Lower leg skin (tissue), 3 donors: ENCODE data around the gene RHOH.

Experiments used
- POLR2A ChIP-seq, 2 donors: fragments of 450-650 bp; IDR thresholded peaks; one replicate each; pipeline ENCODE4 v1.6.1; 2016 to 2017; ENCODE audit warnings: antibody characterized with exemption in 2 of 2, mild to moderate bottlenecking in 1 of 2, moderate library complexity in 1 of 2
- TF ChIP-seq, protein P1 (sequence below), 3 donors: fragments of 450-650 bp; IDR thresholded peaks; one replicate each; pipeline ENCODE4 v1.5.1; 2016; ENCODE audit warnings: antibody characterized with exemption in 3 of 3, mild to moderate bottlenecking in 3 of 3, moderate library complexity in 2 of 3

DNA sequence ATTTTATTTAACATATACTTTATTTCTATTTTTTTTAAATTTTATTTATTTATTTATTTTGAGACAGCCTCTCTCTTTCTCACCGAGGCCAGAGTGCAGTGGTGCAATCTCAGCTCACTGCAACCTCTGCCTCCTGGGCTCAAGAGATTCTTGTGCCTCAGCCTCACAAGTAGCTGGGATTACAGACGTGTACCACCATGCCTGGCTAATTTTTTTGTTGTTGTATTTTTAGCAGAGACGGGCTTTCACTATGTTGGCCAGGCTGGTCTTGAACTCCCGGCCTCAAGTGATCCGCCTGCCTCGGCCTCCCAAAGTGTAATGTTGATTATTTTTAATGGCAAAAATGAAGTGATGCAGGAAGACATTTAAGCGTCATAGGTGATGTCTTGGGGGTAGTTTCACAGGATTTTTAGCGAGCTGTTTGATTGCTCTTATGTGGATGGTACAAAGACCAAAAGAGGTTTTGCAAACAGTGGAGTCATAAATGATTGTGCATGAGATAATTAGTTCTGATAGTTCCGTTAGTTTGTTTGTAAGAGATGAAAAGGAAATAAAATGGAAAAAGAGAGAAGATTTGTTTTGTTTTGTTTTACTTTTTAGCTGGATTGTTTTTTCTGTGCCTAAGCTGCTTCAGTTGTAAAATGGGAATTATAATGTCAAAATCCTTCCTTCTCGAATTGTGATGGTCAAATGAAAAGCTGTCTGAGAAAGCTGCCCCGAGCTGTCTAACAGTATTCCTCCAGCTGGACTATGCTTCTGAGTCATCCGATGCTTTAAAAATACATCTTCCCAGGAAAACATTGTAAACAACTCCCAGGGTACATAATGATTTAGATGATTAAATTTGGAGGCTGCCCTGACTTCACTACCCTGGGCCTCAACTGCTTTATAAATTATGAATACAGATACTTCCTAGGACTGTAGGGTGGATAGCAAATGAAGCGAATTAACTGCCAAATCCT lies 14.7 kb downstream of the RHOH start:
- TF ChIP-seq, protein P1, sequence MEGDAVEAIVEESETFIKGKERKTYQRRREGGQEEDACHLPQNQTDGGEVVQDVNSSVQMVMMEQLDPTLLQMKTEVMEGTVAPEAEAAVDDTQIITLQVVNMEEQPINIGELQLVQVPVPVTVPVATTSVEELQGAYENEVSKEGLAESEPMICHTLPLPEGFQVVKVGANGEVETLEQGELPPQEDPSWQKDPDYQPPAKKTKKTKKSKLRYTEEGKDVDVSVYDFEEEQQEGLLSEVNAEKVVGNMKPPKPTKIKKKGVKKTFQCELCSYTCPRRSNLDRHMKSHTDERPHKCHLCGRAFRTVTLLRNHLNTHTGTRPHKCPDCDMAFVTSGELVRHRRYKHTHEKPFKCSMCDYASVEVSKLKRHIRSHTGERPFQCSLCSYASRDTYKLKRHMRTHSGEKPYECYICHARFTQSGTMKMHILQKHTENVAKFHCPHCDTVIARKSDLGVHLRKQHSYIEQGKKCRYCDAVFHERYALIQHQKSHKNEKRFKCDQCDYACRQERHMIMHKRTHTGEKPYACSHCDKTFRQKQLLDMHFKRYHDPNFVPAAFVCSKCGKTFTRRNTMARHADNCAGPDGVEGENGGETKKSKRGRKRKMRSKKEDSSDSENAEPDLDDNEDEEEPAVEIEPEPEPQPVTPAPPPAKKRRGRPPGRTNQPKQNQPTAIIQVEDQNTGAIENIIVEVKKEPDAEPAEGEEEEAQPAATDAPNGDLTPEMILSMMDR (IDR thresholded peaks at IDR 0.05), result no peak
- no peak for TF ChIP-seq POLR2A (IDR thresholded peaks at IDR 0.05)
